Body of pancreas (tissue), 4 donors: Measurements from ENCODE around the gene VPREB1. TPM values are rescaled to one million over a fixed set of nuclear protein-coding genes. Genes with fewer than 3 reads are reported as not detected.
"Not testable (repeated sequence)": the region's sequence is repeated elsewhere in the genome, so short reads cannot be mapped to it uniquely, and the experiment has no call there.

Source experiments
- ATAC-seq: fragments of 150-250 bp; one replicate; pipeline ENCODE4 v1.9.1; 2016
- DNase-seq, 4 donors: peaks; one replicate each; pipeline ENCODE4 v3.0.0-alpha.2; 2019
- H3K27ac ChIP-seq, 4 donors: fragments of 200-600 bp; sonication (generic); 1 replicate in 3 of 4; 2 replicates in 1 of 4; pipeline versions ENCODE4 v1.5.1 to v1.6.1; 2016 to 2019; ENCODE audit warnings: mild to moderate bottlenecking in 1 of 4, mixed read lengths in 1 of 4, moderate library complexity in 1 of 4
- H3K27me3 ChIP-seq, 2 donors: fragments of 200-600 bp; sonication (generic); one replicate each; pipeline ENCODE4 v1.6.0; 2016; ENCODE audit warnings: mild to moderate bottlenecking in 1 of 2
- H3K36me3 ChIP-seq, 2 donors: fragments of 200-600 bp; sonication (generic); replicated peaks in 1 of 2; 2 replicates each; pipeline ENCODE4 v1.5.1; 2016; ENCODE audit warnings: low read depth in 2 of 2; ENCODE audit not compliant: insufficient read depth in 1 of 2
- H3K4me1 ChIP-seq: fragments of 200-600 bp; sonication (generic); one replicate; pipeline ENCODE4 v1.6.0; 2016
- H3K4me3 ChIP-seq, 2 donors: fragments of 200-600 bp; sonication (generic); 1 replicate in 1 of 2; 2 replicates in 1 of 2; pipeline ENCODE4 v1.5.1; 2016 to 2019
- H3K9me3 ChIP-seq, 3 donors: fragments of 200-600 bp; sonication (generic); 1 replicate in 2 of 3; 2 replicates in 1 of 3; pipeline ENCODE4 v1.5.1; 2016
- WGBS, 2 donors: methylation state at CpG; one replicate each; pipeline ENCODE4 v1.1.5; 2017; 5-methylcytosine and 5-hydroxymethylcytosine counted together
- intact Hi-C: fragments of 100-400 bp; cut with DNase I; formaldehyde crosslinking; loops from one replicate; pipeline ENCODE4 v1.15.1; 2023
- total RNA-seq, 2 donors: library from RNA; depleted of rRNA; stranded (reverse); fragments of >200 nt; gene quantifications; one replicate each; pipeline ENCODE4 v1.1.0, GENCODE V29; 2016

Gene VPREB1
- total RNA-seq, 2 donors from 2014 or later = not detected

DNA sequence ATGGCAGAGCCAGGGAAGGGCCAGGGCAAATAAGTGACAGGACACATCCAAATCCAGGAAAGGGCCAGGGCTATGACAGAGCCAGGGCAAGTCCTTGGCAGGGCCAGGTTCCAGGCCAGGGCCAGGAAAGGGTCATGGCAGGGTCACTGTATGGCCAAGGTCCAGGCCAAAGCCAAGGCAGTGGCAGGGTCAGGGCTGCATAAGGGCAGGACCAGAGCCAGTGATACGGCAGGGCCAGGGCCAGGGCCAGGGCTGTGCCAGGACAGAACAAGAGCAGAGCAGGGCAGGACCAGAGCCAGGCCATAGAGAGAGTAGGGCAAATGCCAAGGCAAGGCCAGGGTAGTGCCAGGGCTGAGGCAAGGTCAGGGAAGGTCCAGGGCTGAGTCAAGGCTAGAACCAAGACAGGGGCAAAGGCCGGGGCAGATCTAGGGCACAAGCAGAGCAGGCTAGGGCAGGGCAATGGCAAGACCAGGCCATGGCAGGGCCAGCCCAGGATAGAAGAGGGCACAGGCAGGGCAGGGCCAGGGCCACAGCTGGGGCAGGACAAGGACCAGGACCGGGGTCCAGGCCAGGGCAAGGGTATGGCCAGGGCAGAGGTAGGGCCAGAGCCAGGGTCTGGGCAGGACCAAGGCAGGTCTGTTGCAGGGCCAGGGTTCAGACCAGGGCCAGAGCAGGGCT lies 46.7 kb downstream of the VPREB1 start:
- H3K4me3 ChIP-seq, H3K27ac ChIP-seq, intact Hi-C loops, H3K27me3 ChIP-seq, DNase-seq, H3K36me3 ChIP-seq, H3K4me1 ChIP-seq, H3K9me3 ChIP-seq, ATAC-seq: not testable (repeated sequence)
- WGBS, 2 donors = 88 to 100% methylated on average over 1 to 3 of the region's 3 CpGs

- H3K36me3 ChIP-seq, H3K4me3 ChIP-seq, intact Hi-C loops, H3K9me3 ChIP-seq, H3K27me3 ChIP-seq, H3K27ac ChIP-seq, ATAC-seq, H3K4me1 ChIP-seq, DNase-seq: not testable (repeated sequence)
- WGBS, 2 donors = 80 to 86% methylated on average over 2 to 3 of the region's 3 CpGs
Measured at GRCh38 chr22:22292656-22293055, 48.1 kb downstream of the VPREB1 start.

- H3K9me3 ChIP-seq, ATAC-seq, H3K4me1 ChIP-seq, H3K4me3 ChIP-seq, H3K36me3 ChIP-seq, DNase-seq, H3K27me3 ChIP-seq, H3K27ac ChIP-seq, intact Hi-C loops: not testable (repeated sequence)
- WGBS, 2 donors = 89 to 92% methylated on average over 3 to 6 of the region's 7 CpGs
Measured at GRCh38 chr22:22293436-22293835, 48.9 kb downstream of the VPREB1 start.

DNA sequence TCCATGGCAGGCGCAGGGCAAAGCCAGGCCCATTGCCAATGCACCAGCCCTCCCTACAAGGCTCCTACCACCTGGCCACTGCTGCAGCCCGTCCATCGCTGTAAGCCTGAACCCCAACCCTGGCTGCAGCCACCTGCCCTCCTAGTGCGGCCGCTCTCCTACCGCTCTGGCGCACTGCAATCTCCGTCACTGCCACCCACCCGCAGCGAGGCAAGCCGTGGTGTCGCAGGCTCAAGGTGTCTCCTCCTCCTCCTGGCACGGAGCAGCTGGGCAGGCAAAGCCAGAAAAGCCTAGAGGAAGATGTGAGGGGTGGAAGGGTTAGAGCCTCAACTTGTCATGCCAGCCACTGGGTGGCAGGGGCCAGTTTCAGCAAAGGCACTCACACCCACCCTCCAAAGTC lies 50.1 kb downstream of the VPREB1 start:
- ATAC-seq, H3K9me3 ChIP-seq, H3K4me3 ChIP-seq, H3K27ac ChIP-seq, intact Hi-C loops, H3K4me1 ChIP-seq, DNase-seq, H3K27me3 ChIP-seq, H3K36me3 ChIP-seq: not testable (repeated sequence)
- 96 to 98% methylated on average over 8 to 12 of the region's 13 CpGs for WGBS, 2 donors
